HepG2 (cell line): ENCODE results near the gene SBNO2.

Experiments
- CREB1 ChIP-seq, 2 experiments: fragments of 450-650 bp in 1 of 2; IDR thresholded peaks; 2 replicates each; pipeline ENCODE4 v1.6.1; 2016 to 2017; ENCODE audit warnings: control low read depth in 1 of 2, mild to moderate bottlenecking in 1 of 2, missing compliant biosample characterization in 1 of 2, missing genetic modification characterization in 1 of 2
- POLR2A ChIP-seq, 2 experiments: IDR thresholded peaks; 2 replicates each; pipeline ENCODE4 v1.6.1; 2011; ENCODE audit warnings: low read depth in 2 of 2, low read length in 2 of 2, mild to moderate bottlenecking in 1 of 2, moderate library complexity in 1 of 2; ENCODE audit not compliant: insufficient read depth in 1 of 2

- TF ChIP-seq POLR2A (IDR thresholded peaks at IDR 0.05; ENCODE audit: insufficient read depth in 1 of 2, low read depth in 2 of 2, low read length in 2 of 2) (peak; percentile 67 to 71; a peak in 3 of 4 replicates), CREB1 (IDR thresholded peaks at IDR 0.05) (peak; percentile 37; the same call in 1 of the 2 replicates), CREB1 (CRISPR knock-in tag; IDR thresholded peaks at IDR 0.05) (no peak)
These were observed 75.7 kb downstream of the SBNO2 start for GRCh38 chr19:1098177-1099051.
